Stimulated activated CD4-positive, alpha-beta T cell treated with anti-CD3 and anti-CD28 coated beads, Interleukin-1b, Interleukin-23, amount 100 ng/mL, for 4 hours (primary cell): ENCODE data around the gene PCDHB3.
"Not testable (repeated sequence)": the region's sequence is repeated elsewhere in the genome, so short reads cannot be mapped to it uniquely, and the experiment has no call there.

ENCODE experiments used
- DNase-seq, 2 donors: peaks; one replicate each; pipeline ENCODE4 v3.0.0-alpha.2; 2020; ENCODE audit warnings: low read depth in 2 of 2

PCDHB3 gene

DNA sequence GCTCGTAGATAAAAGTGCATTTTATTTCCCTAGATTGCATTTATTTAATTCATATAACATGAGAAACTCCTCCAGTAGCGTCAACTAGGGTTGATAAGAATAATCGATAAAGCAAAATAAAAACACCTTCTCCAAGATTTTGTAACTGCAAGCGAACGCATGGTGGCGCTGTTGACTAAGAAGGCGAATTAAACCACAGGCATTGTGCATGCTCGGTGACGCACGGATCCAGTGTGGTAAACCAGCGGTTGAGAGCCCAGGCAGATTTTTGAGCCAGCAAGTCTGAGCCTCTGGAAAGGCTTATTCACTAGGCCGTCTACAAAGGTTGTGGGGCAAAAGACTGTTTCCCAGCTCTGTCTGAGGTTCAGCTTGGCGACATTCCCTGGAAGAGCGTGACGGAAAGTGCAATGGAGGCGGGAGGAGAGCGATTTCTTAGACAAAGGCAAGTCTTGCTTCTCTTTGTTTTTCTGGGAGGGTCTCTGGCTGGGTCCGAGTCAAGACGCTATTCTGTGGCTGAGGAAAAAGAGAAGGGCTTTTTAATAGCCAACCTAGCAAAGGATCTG is at the start of gene PCDHB3:
TSS of gene PCDHB3 (plus strand) at position 231 of the 563 bp plus-strand sequence. CDS start at position 408, 177 bp downstream.
- DNase-seq: no peak

DNA sequence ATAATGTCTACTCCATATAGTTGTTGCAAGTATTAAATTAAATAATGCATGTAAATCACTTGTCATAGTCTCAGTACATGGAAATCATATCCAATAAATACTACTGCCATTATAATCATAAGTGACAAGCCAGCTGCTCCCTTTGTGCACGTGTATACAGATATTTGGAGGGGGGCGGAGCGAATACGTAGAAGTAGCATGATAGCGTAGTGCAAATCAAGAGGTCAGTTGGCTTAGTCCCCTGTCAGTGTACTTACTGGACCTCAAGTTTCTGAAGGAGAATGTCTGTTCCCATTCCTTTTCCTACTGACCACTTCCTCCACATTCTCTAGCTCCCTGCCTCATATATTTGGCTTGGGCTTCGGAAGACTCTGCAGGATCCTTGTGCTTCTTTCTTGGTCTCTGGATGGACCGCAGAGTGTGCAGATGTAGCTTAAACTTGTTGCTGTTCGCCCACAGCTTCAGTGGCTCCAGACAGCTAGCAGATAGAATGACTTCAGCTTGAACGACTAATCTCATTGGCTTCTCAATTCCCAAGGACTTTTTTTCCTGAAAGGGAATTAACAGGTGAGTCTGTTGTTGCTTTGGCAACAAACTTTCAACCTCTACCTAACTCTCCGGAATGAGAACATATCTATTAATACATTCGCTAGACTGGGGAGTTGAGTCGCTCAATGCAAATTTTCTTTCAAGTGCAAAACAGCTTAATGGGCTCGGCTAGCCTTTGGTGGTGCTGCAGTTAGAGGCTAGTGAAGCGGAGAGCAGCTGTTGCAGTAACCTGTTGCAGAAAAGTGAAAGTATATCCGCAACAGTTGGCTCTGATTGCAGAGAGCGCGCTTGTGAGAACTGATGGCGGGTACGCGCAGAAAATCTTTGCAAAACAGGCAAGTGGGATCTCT is 49.4 kb upstream of the PCDHB3 start, which contains the start of gene PCDHB1:
TSS of gene PCDHB1 (plus strand) at position 753 of the 899 bp plus-strand sequence. CDS start at position 850, 97 bp downstream.
- DNase-seq: no peak

DNA sequence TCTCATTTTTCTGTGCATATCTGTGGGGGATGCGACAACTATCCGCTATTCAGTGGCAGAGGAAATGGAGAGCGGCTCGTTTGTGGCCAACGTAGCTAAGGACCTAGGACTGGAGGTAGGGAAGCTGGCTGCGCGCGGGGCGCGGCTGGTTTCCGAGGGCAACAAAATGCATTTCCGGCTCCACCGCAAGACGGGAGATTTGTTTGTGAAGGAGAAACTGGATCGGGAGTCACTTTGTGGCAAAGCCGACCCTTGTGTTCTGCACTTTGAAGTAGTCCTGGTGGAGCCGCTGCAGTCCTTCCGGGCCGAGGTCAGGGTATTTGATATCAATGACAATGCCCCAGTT is 48.8 kb upstream of the PCDHB3 start:
- DNase-seq: no peak

DNA sequence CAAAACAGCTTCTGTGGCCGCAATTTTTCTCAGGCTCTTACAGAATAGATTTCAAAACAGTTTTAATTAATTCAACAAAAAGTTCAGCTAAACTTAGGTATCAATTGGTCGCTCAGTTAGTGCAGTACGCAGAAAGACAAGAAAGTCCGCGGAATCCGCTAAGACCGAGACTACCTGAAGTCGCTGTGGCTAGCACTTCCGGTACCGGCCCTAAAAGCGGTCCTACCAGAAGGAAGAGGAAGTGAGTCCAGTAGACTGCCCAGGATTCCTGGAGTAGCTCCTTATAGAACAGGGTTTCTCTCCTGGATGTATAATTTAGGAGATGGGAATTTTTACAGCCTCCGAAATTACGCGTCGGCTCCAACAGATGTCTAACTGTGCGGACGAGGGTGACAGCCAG is 22.4 kb upstream of the PCDHB3 start:
- DNase-seq: no peak

DNA sequence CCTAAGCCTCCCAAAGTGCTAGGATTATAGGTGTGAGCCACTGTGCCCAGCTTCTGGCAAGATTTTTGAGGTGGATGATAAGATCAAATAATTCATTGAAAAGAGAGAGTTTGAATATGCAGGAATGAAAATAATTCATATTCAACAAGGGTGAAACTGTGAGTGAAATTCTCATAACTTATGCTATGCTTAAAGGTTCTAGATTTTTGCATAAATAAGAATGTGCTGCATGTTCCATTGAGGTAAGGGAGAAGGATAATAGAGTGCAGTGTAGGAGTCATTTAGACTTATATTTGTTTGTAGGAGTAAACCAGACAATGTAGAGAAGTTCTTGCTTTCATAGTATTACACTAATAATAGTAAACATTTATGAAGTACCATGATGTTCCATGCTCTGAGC is 18.0 kb upstream of the PCDHB3 start:
- DNase-seq: no peak

DNA sequence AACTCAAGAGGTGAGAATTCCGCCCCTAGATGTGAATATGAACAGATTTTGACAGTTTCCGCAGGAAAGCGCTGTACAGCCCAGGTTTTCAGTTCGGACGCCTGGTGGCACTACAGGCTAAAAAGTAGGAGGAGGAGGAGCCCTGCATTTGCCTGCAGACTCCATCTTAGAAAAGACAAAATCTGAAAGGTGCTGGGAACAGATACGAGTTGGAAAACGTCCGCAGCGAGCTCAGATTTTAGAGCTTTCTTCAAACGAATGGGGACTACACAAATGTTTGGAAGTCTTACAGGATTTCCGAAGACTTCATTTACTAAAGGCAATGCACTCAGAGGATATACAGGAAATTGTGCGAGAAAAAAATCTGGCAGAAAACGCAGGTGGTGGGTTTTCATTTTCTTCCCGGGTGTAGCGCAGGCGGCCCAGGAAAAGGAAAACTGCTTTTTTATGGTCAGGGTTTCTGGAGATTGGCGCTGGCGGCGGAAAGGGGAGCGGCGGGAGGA is 15.7 kb upstream of the PCDHB3 start:
- no peak for DNase-seq

DNA sequence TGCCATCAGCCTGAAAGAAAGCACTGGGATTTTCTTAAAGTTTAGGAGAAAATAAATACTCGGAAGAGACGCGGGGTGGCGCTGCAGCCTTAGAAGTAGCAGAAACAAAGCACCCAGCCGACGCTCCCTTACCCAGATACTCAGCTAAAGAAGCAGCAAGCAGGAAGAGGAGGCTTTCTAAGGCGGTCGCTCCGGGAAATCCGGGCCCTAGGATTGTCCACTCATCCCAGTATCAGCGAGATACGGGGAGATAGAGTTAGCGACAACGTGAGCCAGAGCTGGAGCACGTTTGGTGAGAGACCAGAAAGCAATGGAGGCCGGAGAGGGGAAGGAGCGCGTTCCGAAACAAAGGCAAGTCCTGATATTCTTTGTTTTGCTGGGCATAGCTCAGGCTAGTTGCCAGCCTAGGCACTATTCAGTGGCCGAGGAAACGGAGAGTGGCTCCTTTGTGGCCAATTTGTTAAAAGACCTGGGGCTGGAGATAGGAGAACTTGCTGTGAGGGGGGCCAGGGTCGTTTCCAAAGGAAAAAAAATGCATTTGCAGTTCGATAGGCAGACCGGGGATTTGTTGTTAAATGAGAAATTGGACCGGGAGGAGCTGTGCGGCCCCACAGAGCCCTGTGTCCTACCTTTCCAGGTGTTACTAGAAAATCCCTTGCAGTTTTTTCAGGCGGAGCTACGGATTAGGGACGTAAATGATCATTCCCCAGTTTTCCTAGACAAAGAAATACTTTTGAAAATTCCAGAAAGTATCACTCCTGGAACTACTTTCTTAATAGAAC is 5.6 kb upstream of the PCDHB3 start, which contains the start of gene PCDHB2:
TSS of gene PCDHB2 (plus strand) at position 135 of the 782 bp plus-strand sequence. CDS start at position 311, 176 bp downstream.
- no peak for DNase-seq

DNA sequence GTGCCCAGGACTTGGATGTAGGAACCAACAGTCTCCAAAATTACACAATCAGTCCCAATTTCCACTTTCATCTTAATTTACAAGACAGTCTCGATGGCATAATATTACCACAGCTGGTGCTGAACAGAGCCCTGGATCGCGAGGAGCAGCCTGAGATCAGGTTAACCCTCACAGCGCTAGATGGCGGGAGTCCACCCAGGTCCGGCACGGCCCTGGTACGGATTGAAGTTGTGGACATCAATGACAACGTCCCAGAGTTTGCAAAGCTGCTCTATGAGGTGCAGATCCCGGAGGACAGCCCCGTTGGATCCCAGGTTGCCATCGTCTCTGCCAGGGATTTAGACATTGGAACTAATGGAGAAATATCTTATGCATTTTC is 5.0 kb upstream of the PCDHB3 start:
- DNase-seq: no peak

DNA sequence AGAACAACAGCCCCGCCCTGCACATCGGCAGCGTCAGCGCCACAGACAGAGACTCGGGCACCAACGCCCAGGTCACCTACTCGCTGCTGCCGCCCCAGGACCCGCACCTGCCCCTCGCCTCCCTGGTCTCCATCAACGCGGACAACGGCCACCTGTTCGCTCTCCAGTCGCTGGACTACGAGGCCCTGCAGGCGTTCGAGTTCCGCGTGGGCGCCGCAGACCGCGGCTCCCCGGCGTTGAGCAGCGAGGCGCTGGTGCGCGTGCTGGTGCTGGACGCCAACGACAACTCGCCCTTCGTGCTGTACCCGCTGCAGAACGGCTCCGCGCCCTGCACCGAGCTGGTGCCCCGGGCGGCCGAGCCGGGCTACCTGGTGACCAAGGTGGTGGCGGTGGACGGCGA is 4.1 kb upstream of the PCDHB3 start:
- not testable (repeated sequence) for DNase-seq

DNA sequence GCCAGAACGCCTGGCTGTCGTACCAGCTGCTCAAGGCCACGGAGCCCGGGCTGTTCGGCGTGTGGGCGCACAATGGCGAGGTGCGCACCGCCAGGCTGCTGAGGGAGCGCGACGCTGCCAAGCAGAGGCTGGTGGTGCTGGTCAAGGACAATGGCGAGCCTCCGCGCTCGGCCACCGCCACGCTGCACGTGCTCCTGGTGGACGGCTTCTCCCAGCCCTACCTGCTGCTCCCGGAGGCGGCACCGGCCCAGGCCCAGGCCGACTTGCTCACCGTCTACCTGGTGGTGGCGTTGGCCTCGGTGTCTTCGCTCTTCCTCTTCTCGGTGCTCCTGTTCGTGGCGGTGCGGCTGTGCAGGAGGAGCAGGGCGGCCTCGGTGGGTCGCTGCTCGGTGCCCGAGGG is 3.7 kb upstream of the PCDHB3 start:
- DNase-seq: not testable (repeated sequence)

DNA sequence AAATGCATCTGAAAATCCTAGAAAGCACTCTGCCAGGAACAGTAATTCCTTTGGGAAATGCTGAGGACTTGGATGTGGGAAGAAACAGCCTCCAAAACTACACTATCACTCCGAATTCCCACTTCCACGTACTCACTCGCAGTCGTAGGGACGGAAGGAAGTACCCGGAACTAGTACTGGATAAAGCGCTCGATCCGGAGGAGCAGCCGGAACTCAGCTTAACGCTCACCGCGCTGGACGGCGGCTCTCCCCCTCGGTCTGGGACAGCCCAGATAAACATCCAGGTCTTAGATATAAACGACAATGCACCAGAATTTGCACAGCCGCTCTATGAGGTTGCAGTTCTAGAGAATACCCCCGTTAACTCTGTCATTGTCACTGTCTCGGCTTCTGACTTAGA is 786 bp downstream of the PCDHB3 start:
- DNase-seq: no peak

DNA sequence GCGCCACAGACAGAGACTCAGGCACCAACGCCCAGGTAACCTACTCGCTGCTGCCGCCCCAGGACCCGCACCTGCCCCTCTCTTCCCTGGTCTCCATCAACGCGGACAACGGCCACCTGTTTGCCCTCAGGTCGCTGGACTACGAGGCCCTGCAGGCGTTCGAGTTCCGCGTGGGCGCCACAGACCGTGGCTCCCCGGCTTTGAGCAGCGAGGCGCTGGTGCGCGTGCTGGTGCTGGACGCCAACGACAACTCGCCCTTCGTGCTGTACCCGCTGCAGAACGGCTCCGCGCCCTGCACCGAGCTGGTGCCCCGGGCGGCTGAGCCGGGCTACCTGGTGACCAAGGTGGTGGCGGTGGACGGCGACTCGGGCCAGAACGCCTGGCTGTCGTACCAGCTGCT is 1.8 kb downstream of the PCDHB3 start:
- DNase-seq: not testable (repeated sequence)

DNA sequence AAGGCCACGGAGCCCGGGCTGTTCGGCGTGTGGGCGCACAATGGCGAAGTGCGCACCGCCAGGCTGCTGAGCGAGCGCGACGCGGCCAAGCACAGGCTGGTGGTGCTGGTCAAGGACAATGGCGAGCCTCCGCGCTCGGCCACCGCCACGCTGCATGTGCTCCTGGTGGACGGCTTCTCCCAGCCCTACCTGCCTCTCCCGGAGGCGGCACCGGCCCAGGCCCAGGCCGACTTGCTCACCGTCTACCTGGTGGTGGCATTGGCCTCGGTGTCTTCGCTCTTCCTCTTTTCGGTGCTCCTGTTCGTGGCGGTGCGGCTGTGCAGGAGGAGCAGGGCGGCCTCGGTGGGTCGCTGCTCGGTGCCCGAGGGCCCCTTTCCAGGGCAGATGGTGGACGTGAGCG is 2.2 kb downstream of the PCDHB3 start:
- not testable (repeated sequence) for DNase-seq

DNA sequence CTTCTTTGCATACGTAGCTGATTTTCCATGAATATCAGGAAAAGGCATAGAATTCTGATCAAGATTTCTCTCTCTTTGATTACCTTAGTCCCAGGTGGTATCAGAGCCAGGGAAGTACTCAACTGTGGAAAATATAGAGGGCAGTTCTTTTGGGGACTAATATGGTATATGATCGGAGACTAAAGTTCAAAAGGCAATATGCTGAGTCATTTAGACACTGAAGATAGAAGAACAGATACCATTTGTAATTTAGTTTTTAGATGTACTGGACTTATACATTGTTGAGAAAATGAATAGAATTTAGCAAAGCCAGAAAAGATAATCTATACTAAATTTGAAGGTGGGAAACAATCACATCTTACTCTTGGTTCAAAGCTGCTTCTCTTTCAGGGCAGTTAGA is 5.1 kb downstream of the PCDHB3 start:
- DNase-seq: no peak

DNA sequence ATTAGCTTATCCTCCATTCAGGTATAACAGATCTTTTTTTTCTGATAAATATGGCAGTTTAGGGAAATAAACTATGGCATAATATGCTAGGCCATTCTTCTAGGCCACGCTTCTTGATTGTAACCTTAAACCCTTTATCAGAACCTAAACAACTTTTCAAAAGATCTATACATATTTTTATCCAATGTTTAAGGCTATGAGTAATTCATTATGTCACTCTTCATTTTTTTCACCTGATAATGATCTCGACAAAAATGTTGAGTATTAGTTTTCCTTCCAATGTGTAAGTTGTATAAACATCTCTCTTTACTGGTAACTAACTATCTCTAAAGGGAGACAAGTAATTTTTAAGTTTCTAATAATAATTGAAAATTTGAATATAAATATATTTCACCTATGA is 19.0 kb downstream of the PCDHB3 start:
- DNase-seq: no peak

DNA sequence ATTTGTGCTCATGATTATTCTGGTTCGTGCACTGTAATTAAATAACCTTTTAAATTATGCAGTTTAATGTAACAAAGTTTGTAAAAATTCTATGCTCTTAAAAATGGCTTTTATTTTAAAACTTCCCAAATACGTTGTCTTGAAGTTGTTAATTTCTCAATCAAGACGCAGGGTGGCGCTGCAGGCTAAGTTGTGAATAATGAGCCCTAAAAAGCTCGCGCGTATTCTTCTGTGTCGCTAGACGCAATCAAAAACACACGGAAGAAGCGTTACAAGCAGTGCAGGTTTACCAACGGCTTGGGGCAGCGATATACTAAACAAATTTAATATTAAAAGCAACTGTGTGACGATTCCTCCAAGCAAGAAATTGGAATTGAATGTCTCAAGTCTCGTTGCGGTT is 21.3 kb downstream of the PCDHB3 start, which contains the start of gene PCDHB4:
TSS of gene PCDHB4 (plus strand) at position 256 of the 400 bp plus-strand sequence. CDS start 181 bp downstream, outside the sequence.
- DNase-seq: no peak

DNA sequence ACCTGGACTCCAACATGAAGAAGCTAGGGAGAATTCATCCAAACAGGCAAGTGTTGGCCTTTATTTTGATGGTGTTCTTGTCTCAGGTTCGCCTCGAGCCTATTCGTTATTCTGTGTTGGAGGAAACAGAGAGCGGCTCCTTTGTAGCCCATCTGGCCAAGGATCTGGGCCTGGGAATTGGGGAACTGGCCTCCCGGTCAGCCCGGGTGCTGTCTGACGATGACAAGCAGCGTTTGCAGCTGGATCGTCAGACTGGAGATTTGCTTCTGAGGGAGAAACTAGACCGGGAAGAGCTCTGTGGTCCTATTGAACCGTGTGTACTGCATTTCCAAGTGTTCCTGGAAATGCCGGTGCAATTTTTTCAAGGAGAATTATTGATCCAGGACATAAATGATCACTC is 21.7 kb downstream of the PCDHB3 start:
- no peak for DNase-seq

DNA sequence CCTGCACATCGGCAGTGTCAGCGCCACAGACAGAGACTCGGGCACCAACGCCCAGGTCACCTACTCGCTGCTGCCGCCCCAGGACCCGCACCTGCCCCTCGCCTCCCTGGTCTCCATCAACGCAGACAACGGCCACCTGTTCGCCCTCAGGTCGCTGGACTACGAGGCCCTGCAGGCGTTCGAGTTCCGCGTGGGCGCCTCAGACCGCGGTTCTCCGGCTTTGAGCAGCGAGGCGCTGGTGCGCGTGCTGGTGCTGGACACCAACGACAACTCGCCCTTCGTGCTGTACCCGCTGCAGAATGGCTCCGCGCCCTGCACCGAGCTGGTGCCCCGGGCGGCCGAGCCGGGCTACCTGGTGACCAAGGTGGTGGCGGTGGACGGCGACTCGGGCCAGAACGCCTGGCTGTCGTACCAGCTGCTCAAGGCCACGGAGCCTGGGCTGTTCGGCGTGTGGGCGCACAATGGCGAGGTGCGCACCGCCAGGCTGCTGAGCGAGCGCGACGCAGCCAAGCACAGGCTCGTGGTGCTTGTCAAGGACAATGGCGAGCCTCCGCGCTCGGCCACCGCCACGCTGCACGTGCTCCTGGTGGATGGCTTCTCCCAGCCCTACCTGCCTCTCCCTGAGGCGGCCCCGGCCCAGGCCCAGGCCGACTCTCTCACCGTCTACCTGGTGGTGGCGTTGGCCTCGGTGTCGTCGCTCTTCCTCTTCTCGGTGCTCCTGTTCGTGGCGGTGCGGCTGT is 23.3 kb downstream of the PCDHB3 start:
- DNase-seq: not testable (repeated sequence)

DNA sequence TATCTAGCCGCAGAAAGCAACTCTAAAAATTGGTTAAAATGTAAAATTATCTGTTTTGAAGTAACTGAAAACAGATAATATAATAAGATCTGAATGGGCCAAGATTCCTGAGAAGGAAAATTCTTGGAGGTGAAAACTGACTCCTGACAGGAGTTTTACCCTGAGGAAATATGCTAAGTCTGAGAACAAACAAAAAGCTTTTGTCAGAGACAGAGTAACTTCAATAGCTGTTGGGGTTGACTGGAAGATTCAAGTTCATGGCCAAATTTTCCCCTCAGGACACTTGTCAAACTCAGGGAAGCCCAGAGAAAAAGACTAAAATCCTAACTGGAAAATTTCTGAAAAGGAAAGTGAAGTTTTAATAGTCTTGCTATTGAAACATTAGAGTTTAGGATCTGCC is 27.0 kb downstream of the PCDHB3 start:
- DNase-seq: no peak

DNA sequence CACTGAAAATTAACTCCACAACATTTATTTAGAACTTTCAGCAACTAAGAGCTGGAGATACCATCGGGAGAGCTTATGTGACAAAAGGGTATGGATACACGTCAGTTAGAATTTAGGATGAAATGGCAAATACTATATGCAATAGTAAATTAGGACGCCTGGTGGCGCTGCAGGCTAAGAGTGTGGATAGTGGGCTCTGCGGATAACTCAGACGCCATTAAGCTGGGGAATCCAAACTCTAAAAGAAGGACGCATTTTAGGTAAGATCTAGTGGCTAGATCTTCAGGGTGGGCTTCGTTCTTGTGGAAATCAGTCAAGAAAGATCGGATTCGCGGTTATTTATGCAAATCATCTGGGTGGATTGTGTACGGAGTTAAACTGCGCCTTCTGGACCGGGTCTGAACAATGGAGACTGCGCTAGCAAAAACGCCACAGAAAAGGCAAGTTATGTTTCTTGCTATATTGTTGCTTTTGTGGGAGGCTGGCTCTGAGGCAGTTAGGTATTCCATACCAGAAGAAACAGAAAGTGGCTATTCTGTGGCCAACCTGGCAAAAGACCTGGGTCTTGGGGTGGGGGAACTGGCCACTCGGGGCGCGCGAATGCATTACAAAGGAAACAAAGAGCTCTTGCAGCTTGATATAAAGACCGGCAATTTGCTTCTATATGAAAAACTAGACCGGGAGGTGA is 34.9 kb downstream of the PCDHB3 start, which contains the start of gene PCDHB5:
TSS of gene PCDHB5 (plus strand) at position 177 of the 688 bp plus-strand sequence. CDS start at position 406, 229 bp downstream.
- no peak for DNase-seq
